SJCRH30 (cell line): ENCODE data around the gene ZNF331. TPM values are rescaled to one million over a fixed set of nuclear protein-coding genes. Genes with fewer than 3 reads are reported as not detected.
"Not testable (repeated sequence)": the region's sequence is repeated elsewhere in the genome, so short reads cannot be mapped to it uniquely, and the experiment has no call there.

Experiments
- DNase-seq, 2 experiments: peaks; one replicate each; pipeline ENCODE4 v3.0.0-alpha.2; 2015 to 2020
- H3K27ac ChIP-seq: fragments of 250-450 bp; sonication (Bioruptor Pico); 2 replicates; pipeline ENCODE4 v1.5.1; 2020; ENCODE audit warnings: mild to moderate bottlenecking, moderate library complexity
- H3K27me3 ChIP-seq: fragments of 250-450 bp; sonication (Bioruptor Pico); 2 replicates; pipeline ENCODE4 v1.5.1; 2020; ENCODE audit warnings: mild to moderate bottlenecking, moderate library complexity
- H3K36me3 ChIP-seq: fragments of 250-450 bp; sonication (Bioruptor Pico); 2 replicates; pipeline ENCODE4 v1.5.1; 2020; ENCODE audit warnings: mild to moderate bottlenecking, moderate library complexity
- H3K4me1 ChIP-seq: fragments of 250-450 bp; sonication (Bioruptor Pico); 2 replicates; pipeline ENCODE4 v1.5.1; 2020; ENCODE audit warnings: mild to moderate bottlenecking, moderate library complexity
- H3K4me3 ChIP-seq: fragments of 250-450 bp; sonication (Bioruptor Pico); 2 replicates; pipeline ENCODE4 v1.5.1; 2020; ENCODE audit warnings: mild to moderate bottlenecking, moderate library complexity
- H3K9me3 ChIP-seq: fragments of 250-450 bp; sonication (Bioruptor Pico); replicated peaks from 2 replicates; pipeline ENCODE4 v1.5.1; 2020; ENCODE audit warnings: mild to moderate bottlenecking, moderate library complexity
- total RNA-seq: library from RNA; depleted of rRNA; stranded (reverse); fragments of >200 nt; shearing (Covaris generic); gene quantifications from 2 replicates; pipeline ENCODE4 v1.2.3, GENCODE V29; 2014; rRNA removed

Gene ZNF331
- total RNA-seq, result 13.4 and 20.5 TPM in 2 replicates

GRCh38 chr19:53537521-53538377, at the start of gene ZNF331:
Gene ZNF331, plus strand, starts transcription at chr19:53538145. Its CDS starts 31,232 bp downstream, at chr19:53569377.
- peaks cover 39% of the 10 kb centered on the region for H3K36me3 ChIP-seq
- no peaks in the 10 kb centered on the region for H3K27me3 ChIP-seq
- H3K27ac ChIP-seq, result peak within 1 kb of the TSS; percentile 59
- H3K9me3 ChIP-seq, result no peaks in the 10 kb centered on the region
- peak; percentile 70 to 74 for DNase-seq
- H3K4me3 ChIP-seq, result peak within 1 kb of the TSS; percentile 68
- no peaks in the 10 kb centered on the region for H3K4me1 ChIP-seq

- DNase-seq, result no peak
- Histone ChIP-seq H3K27me3 (no peaks in the 10 kb centered on the region), H3K27ac (no peak overlapping the region), H3K9me3 (no peaks in the 10 kb centered on the region; the same call in 1 of the 2 replicates), H3K36me3 (peaks cover 49% of the 10 kb centered on the region), H3K4me1 (no peaks in the 10 kb centered on the region), H3K4me3 (no peak overlapping the region)
Measured at GRCh38 chr19:53492153-53492552, 45.8 kb upstream of the ZNF331 start.

GRCh38 chr19:53497311-53498023, 40.5 kb upstream of the ZNF331 start:
- H3K36me3 ChIP-seq, H3K27ac ChIP-seq, H3K9me3 ChIP-seq, H3K4me3 ChIP-seq, H3K4me1 ChIP-seq, H3K27me3 ChIP-seq: not testable (repeated sequence)
- DNase-seq, result peak; percentile 24 to 33

GRCh38 chr19:53498024-53498395, 39.9 kb upstream of the ZNF331 start:
- not testable (repeated sequence) for H3K4me3 ChIP-seq, H3K27ac ChIP-seq, H3K36me3 ChIP-seq, DNase-seq, H3K27me3 ChIP-seq, H3K9me3 ChIP-seq, H3K4me1 ChIP-seq

- H3K36me3 ChIP-seq, H3K4me3 ChIP-seq, H3K27ac ChIP-seq, DNase-seq, H3K4me1 ChIP-seq, H3K27me3 ChIP-seq, H3K9me3 ChIP-seq: not testable (repeated sequence)
Measured at GRCh38 chr19:53503151-53503550, 34.8 kb upstream of the ZNF331 start.

GRCh38 chr19:53503671-53504364, 34.1 kb upstream of the ZNF331 start:
- not testable (repeated sequence) for H3K27ac ChIP-seq, H3K4me3 ChIP-seq, H3K4me1 ChIP-seq, H3K36me3 ChIP-seq, H3K27me3 ChIP-seq, DNase-seq, H3K9me3 ChIP-seq

GRCh38 chr19:53504365-53504703, 33.6 kb upstream of the ZNF331 start:
- peak overlapping the region; percentile 31 for H3K4me3 ChIP-seq
- not testable (repeated sequence) for H3K27ac ChIP-seq, H3K36me3 ChIP-seq, H3K27me3 ChIP-seq, H3K9me3 ChIP-seq, H3K4me1 ChIP-seq
- peak; percentile 29 to 42 for DNase-seq

GRCh38 chr19:53504885-53505284, 33.1 kb upstream of the ZNF331 start:
- Histone ChIP-seq H3K27ac (no peak overlapping the region), H3K27me3 (no peaks in the 10 kb centered on the region), H3K9me3 (no peaks in the 10 kb centered on the region), H3K4me1 (peaks cover 7% of the 10 kb centered on the region; the same call in 1 of the 2 replicates), H3K4me3 (peak overlapping the region; percentile 31), H3K36me3 (no peaks in the 10 kb centered on the region)
- no peak for DNase-seq

GRCh38 chr19:53506728-53507127, 31.2 kb upstream of the ZNF331 start:
- H3K27me3 ChIP-seq, result no peaks in the 10 kb centered on the region
- H3K9me3 ChIP-seq, result no peaks in the 10 kb centered on the region
- no peak overlapping the region for H3K4me3 ChIP-seq
- no peak overlapping the region for H3K27ac ChIP-seq
- peaks cover 7% of the 10 kb centered on the region; the same call in 1 of the 2 replicates for H3K4me1 ChIP-seq
- DNase-seq, result no peak
- no peaks in the 10 kb centered on the region for H3K36me3 ChIP-seq

- H3K36me3 ChIP-seq, result no peaks in the 10 kb centered on the region
- peak; percentile 33 to 45 for DNase-seq
- H3K27me3 ChIP-seq, result no peaks in the 10 kb centered on the region
- no peak overlapping the region for H3K4me3 ChIP-seq
- H3K4me1 ChIP-seq, result peaks cover 7% of the 10 kb centered on the region; the same call in 1 of the 2 replicates
- no peak overlapping the region for H3K27ac ChIP-seq
- H3K9me3 ChIP-seq, result no peaks in the 10 kb centered on the region
Measured at GRCh38 chr19:53507523-53508442, 30.2 kb upstream of the ZNF331 start.

GRCh38 chr19:53509443-53509842, 28.5 kb upstream of the ZNF331 start:
- Histone ChIP-seq H3K4me3 (no peak overlapping the region), H3K36me3 (no peaks in the 10 kb centered on the region), H3K4me1 (peaks cover 7% of the 10 kb centered on the region; the same call in 1 of the 2 replicates), H3K9me3 (no peaks in the 10 kb centered on the region), H3K27me3 (no peaks in the 10 kb centered on the region), H3K27ac (no peak overlapping the region)
- no peak for DNase-seq

GRCh38 chr19:53509845-53510244, 28.1 kb upstream of the ZNF331 start:
- Histone ChIP-seq H3K4me1 (peaks cover 7% of the 10 kb centered on the region; the same call in 1 of the 2 replicates), H3K27me3 (no peaks in the 10 kb centered on the region), H3K4me3 (no peak overlapping the region), H3K27ac (no peak overlapping the region), H3K36me3 (no peaks in the 10 kb centered on the region), H3K9me3 (no peaks in the 10 kb centered on the region)
- no peak for DNase-seq

- Histone ChIP-seq H3K9me3 (no peaks in the 10 kb centered on the region), H3K4me3 (no peak overlapping the region), H3K27ac (no peak overlapping the region), H3K4me1 (peaks cover 7% of the 10 kb centered on the region; the same call in 1 of the 2 replicates), H3K27me3 (no peaks in the 10 kb centered on the region), H3K36me3 (no peaks in the 10 kb centered on the region)
- DNase-seq, result no peak
Measured at GRCh38 chr19:53511357-53511756, 26.6 kb upstream of the ZNF331 start.

- DNase-seq, result peak; percentile 55 to 74
- H3K4me1 ChIP-seq, result peaks cover 7% of the 10 kb centered on the region; the same call in 1 of the 2 replicates
- H3K36me3 ChIP-seq, result no peaks in the 10 kb centered on the region
- no peaks in the 10 kb centered on the region for H3K9me3 ChIP-seq
- no peaks in the 10 kb centered on the region for H3K27me3 ChIP-seq
- no peak overlapping the region for H3K4me3 ChIP-seq
- no peak overlapping the region for H3K27ac ChIP-seq
Measured at GRCh38 chr19:53511933-53512374, 26.0 kb upstream of the ZNF331 start.
